Stimulated activated CD4-positive, alpha-beta T cell treated with anti-CD3 and anti-CD28 coated beads, Interleukin-2, amount 100 ng/mL, for 48 hours (primary cell): Measurements from ENCODE around the gene PRKG1.
A peak's percentile ranks its signal among the peaks of the same experiment; 100 is the strongest.

Source experiments
- DNase-seq, 2 donors: peaks; one replicate each; pipeline ENCODE4 v3.0.0-alpha.2; 2020

The PRKG1 gene

DNA sequence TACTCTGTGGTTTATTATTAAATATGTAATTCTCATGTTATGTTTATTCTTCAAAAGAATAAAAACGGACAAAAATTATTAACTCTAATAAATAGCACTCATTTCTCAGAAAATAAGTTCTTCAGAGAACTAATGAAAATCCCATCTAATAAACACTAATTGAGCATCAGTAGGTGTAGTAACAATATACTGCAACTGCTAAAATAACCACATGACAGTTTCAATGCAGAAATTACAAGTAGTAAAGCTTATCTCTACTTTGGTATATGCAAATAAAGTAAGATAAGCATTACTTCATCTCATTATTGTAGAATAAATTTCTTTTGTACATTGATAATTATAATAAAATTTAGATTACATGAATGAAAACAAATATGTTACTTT lies 1183.4 kb downstream of the PRKG1 start:
- no peak for DNase-seq

DNA sequence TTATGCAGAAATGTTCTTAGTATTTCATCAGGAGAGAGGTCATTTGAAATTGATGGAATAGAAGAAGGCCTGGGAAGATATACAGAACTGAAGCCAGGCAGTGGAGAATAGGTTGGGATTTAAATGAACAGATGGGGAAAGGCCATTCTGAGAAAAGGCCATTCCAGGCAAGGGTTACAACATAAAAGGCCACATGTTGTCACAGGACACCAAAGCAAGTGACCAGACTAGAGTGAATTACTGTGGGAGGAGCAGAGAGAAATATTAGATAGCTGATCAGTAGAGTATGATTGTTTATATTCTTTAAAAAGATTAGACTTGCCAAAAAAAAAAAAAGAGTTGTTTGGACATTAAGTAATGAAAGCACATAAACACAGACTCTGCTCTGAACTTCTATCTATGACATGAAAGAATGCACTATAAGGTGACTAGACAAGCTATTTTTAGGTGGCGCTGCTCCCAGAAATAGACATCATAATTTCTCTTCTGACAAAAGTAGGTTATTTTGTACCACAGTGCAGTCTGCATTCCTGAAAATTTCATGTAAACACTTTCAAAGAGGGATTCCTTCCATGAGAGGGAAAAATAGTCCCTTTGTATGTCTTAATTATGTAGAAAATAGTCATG lies 1184.6 kb downstream of the PRKG1 start:
- no peak for DNase-seq

DNA sequence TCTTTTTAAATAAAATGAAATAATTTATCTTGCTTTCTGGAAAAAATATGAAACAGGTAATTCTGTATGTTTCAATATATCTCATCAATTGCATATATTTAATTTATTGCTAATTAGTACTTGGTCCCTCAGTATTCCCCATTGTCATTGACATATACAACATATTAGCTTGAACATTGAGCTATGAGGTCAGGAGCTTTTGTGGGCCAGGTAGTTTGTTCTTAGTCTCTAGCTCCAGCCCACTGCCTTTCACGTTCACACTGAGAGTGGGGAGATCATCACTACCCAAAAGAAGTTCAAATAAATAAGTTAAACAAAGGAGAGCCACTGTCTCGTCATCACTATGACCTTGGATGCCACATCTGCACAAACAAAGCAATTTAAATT lies 1185.1 kb downstream of the PRKG1 start:
- DNase-seq, result no peak

DNA sequence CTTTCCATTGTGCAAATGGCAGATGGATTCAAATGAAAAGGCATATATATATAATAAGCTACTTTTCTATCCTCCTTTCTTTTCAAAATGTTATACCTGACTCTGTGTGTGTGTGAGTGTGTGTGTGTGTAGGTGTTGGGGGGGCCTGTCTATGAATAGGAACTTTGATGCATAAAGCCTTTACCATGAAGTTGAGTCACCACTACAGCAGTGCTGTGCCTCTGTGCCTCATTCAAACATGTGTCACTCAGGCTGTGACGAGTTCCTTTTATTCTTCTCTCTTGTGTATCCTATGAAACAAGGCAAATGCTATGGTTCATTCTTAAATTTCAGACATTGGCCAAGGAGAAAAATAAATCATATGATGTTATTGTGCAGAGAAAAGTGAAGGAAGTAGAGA lies 1187.1 kb downstream of the PRKG1 start:
- no peak for DNase-seq

DNA sequence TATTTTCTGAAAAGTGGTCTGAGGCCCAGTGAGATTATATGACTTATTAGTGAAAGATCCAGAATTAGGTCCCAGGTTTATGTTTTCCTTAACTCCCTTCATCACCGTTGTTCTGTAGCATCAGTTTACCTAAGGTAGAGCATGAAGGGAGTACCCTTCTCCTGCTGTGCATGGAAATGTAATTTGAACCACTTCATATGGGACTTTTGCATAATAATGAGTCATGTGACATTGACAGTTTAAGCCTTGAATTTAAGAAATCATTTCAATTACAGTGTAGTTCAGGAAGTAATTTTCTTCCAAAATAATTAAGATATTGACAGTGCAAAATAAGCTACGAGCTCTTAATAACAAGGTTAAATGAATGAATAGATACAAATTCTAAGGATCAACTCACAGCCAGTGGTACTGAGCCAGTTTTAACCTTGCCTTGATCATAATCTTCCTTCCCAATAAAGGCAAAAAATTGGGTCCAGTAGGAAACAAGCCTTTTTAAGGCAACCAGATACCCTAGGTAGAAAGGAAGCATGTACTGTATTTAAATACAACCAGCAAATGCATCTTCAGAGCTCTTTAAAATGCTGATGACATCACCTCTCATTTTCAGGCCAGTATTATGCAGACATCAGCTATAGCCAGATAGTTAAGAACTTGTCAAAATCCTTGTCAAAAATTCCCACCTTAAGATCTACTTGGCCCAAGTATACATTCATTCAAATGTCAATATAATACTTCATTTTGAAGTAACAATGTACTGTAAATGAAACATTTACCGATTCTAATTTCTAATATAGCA lies 1191.0 kb downstream of the PRKG1 start:
- no peak for DNase-seq

DNA sequence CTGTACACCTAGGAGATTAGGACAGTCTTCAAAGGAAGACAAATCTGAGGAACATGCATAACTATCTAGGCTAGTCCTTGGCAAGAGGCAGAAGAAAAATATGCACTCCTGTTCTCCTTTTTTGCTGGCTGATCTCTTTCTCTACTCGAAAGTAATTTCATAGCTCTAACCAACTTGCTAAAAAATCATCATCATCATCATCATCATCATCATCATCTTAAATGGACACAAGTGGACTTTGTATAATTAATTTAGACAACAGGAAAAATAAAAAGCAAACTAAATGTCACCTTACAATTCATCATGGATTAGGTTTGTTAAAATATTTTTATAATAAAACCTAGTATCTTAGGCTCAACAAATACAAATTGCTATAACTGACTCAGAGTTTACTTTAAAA lies 1192.6 kb downstream of the PRKG1 start:
- no peak for DNase-seq

DNA sequence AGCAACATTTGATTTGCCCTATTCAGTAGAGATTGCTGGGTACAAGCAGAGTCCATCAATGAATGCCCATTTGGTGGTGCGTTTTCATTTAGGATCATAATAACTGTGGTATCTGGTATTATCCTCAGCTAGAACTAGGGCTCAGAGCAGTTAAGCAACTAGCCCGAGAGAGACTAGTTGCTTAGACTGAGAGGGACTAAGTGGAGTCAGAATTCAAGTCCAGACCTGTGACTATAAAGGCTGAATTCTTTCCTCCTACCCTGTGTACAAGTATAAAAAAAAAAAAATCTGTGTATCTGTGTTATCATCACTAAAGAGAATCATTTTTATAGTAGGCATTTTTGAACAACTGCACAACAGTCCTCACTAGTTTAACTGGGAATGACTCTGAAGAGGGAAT lies 1194.5 kb downstream of the PRKG1 start:
- no peak for DNase-seq

DNA sequence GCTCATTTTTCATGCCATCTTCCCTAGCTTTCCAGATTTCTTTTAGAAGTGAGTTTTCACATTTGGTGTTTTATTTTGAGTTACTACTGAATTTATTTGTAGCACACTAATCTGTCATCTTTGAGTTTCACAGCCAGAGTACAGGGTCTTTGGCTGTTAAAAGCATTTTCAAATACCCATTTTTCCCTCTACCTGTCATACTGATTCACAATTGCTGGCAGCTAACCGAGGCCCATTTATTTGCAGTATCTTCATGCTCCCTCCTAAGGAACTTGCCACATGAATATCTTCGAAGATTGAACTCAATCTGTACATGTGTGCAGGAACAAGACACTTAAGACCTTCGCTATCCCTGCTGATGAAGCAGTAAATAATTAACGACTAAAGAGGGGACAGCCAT lies 1194.9 kb downstream of the PRKG1 start:
- DNase-seq, result no peak

DNA sequence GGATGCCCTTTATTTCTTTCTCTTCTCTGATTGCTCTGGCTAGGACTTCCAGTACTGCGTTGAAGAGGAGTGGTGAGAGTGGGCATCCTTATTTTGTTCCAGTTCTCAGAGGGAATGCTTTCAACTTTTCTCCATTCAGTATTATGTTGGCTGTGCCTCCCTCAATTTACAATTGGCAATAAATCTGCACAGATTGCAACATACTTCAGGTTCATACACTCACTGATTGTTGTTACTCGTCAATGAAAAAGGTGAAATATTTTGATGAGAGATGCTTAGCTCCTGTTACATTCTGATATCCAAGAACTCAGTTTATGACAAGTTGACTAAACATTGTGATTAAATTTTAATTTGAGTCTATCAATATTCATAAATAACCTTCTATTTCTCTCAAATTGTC lies 1201.9 kb downstream of the PRKG1 start:
- DNase-seq, result no peak

DNA sequence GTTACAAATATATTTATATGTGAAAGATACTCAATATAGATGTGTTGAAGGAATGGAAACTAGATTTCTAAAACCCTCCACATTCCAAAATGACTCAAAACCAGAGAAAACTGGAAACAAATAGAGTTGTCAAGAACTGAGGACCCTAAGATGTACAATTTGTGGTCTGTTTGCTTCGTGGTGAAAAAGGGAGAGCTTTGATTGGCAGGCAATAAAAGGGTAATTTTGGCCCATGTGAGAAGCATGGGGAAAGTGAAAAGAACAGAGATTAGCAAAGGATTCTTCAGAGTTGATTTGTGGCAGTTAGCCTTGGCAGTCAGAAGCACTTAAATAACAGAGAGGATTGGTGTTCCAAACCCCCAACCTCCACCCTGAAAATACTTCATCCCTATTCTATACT lies 1202.7 kb downstream of the PRKG1 start:
- DNase-seq, result no peak

DNA sequence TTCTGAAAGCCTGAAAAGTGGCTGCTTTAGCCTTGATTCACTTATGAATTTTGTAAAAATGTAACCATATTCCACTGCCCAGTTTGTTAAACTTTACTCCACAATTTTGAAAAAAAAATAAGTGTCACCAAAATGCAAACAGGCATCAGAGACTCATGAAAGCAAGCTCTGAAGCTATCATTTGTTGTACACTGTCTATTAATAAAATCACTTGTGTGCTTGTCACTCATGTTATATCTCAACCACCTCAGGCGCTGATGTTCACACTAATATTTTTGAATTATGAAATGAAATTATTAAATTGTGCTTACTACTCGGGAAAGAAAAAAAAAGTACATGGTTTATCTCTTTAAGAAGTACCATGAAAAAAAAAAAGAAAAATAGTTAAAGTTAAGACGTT lies 1205.3 kb downstream of the PRKG1 start:
- no peak for DNase-seq

DNA sequence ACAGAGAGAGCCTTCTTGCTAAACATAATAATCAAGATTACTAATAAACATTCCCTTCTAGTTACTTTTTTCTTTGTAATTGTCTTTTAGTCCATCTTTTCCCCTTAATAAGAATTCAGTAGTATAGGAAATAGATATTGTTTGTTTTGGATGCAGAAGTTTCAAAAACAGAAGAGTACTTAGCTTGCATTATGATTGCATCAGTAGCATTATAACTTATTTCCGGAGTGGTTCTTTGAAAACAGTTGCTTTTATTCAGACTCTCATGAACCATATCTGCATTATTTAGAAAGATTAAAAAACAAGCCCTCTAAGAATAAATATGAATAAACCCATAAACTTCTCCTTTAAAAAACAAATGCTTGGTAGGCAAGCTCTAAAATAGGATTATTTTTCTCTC lies 1205.8 kb downstream of the PRKG1 start:
- no peak for DNase-seq

DNA sequence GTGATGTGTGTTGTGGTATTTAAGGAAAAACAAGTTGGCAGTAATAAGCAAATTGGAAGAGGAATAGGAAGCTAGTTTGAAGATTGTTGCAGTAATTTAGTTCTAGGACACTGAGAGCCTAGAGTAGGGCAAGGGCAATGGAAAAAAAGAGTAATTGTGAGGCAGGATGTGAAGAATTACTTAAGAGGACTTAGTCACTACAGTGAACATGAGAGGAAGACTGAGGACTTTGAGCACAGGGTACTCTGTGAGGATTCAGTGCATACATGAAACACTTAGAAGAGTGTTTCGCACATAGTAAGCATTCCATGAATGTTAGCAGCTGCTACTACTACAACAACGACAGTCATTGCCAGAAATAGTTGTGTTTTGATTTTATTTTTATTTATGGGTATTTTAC lies 1208.9 kb downstream of the PRKG1 start:
- no peak for DNase-seq

DNA sequence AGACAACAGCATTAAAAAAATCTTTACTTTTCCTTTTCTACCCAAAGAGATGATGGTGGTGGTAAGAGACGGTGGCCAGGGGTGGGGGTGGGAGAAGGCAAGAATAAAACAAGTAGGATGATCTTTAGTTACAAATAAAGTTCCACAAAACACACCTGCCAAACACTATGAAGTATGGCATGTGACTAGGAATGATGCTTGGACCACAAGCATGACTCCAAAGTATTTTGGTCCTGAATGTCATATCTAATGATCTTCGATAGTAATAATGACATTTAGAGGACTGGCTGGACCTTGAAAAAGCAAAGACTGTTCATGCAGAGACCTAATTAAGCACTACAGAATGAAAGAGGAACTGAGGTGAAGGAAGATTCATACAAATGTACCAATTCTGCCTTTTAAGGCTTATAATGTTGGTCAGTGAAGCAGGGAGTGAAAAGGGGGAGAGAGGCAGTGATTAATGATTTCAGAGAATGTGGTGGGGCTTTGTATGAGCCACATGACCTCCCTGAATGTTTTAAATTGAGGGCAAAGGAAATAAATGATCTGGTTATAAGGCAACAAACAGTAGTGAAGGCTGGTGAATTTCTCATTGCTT lies 1210.2 kb downstream of the PRKG1 start:
- DNase-seq, result no peak

DNA sequence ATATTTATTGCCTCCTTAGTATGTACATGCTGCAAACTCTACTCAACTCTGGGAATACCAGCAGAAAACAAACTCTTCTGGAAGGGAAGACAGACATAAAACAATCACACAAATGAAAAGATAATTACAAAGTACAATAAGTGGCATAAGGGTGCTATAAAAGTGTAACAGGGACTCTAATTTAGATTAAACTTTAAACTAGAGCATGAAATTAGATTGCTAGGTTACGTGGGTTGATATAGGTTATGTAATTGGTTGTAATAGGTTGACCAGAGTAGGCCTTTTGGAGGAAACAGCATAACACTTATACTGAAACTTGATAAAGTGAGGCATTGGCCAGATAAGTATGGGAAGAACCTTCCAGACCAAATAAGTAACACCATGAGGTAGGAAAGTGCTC lies 1213.6 kb downstream of the PRKG1 start:
- no peak for DNase-seq

DNA sequence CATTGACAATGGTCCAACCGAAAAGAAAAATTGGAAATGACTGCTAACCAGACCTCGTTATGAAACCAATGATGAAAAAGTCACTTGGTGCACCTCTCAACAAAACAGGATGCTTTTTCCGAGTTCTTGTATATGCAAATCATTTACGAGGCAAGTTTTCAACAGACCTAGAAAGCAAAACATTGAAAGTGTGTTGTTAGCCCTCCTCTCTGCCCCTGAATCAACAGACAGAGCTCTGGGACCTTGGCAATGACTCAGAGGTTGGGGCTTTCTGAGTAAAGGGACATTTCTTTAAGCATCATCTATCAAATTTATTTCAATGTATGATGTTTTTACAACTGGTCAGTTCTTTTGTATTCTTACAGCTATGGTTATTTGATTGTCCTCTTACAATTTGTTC lies 1223.5 kb downstream of the PRKG1 start:
- no peak for DNase-seq

DNA sequence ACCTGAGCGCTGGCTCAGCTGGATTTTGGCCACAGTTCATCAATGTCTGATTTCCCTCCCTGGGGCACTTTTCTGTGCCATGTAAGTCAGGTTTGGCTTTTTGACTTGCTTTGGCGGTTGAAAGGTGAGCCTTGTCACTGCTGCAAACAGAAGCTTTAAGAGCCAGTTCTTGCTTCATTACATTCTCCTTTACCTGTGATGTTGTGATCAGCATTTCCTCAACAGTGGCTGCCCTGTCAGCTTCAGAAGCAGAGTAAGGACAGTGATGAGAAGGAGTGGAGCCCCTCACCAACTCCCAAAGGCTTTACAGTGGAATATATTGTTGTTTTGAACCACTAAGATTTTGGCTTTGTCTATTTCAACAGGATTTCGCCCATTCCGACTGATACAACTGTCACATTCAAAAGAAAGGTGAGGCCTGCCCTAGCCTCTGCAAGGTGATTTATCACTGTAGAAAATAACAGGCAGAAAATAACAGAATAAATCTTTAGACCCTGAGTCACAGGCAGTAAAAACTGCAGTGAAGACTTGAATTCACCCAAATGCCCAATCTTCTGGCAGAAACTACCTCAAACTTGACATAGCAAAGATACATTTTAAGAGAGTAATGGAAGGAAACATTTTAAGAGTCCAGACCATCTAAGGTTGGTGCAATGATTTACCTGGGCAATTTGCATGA lies 1226.5 kb downstream of the PRKG1 start:
- no peak for DNase-seq

DNA sequence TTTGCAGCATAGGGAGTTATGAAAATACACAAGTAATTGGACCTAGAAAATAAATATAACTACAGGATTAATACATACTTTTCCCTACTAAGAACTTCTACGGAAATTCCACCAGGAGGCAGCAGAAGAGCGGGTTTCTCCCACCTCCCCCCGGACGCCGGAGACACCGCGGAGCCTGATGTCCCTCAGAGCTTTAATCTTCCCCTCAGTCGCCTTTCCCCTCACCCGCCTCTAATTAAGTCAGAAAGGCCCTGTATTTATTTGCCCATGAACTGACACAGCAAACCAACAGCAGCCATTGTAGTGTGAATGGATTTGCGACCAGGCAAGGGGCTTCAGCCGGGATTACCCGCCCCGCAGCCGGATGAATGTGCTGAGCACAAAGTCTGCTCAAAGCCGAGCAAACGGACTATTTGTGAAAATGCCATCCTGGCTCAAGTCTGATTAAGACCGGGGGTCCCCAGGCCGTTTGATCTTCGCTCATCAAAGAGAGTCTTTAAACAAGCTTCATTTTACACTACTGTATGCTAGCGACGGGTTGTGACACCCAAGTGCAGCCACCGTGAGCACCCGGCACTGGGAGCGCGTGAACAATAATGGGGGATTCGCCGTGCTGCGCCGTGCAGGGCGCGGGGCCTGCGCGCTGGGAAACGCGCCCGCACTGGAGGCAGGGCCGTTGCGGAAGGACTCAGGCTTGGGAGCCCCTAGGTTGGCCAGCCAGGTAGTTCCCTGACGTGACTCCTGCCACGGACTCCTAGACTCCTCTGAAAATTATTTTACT lies 1234.2 kb downstream of the PRKG1 start:
- DNase-seq, result no peak

DNA sequence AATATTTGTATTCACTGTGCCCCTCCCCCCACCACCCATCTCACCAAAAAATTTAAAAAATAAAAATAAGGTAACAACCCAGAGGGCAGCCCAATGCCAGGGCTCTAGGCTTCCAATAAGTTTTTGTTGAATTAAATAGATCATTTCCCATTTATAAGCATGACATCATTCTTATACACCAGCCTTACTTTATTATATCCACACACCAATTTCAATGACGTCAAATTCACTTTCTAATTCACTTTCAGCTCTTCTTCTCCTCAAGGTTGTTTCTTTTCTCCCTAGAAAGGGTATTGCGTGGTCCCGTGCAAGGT lies 1238.6 kb downstream of the PRKG1 start:
- DNase-seq, result no peak

DNA sequence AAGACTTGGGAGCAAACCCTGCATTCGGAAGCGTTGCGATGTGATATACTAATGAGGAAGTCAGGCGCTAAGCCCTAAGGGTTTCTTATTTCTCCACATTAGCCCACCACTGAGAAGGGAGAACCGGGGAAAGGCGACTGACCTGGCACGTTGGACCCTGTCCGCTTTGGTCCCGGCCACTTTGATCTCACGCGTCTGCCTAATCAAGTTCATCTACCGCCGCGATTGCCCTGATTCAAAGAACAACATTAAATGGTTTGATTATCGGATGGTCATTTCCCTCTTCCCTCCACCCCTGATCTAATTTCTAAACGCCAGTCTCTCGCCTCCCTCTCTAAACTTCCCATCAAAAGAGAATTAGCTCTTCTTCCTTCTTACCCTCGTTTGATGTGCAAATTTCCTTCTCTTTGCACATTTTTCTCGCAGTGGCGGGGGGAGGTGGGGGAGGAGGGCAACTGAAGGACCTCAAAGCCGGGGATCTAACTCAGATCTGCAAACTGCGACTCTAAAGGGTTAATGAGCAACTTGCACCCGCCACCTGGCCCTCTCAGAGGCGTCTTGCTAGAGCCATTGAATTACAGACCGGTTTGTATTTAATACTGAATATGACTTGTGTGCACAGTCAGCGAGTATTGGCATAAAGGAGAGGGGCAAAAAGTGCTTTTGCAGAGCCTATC lies 1239.1 kb downstream of the PRKG1 start:
- DNase-seq, result no peak

DNA sequence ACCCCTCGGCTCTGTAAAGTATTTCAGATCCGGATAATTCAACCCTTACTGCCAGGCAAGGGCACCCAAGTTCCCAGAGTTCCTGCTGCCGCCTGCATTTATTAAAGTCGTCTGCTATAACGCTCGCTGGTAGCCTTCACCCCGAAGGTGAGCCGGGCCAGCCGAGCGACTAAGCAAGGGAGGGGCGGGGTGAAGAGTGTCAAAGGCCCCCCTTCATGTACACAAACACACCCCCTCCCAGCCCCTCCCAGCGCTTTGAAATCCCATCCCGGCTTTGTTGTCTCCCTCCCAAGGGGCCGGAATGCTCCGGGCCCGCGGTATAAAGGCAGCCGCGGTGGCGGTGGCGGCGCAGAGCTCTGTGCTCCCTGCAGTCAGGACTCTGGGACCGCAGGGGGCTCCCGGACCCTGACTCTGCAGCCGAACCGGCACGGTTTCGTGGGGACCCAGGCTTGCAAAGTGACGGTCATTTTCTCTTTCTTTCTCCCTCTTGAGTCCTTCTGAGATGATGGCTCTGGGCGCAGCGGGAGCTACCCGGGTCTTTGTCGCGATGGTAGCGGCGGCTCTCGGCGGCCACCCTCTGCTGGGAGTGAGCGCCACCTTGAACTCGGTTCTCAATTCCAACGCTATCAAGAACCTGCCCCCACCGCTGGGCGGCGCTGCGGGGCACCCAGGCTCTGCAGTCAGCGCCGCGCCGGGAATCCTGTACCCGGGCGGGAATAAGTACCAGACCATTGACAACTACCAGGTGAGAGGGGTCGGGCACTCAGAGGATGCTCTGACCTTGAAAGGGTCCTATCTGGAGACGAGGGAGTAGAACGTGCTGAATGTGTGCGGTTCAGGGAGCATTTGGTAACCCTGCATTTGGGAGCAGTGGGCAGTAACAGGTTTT lies 1239.9 kb downstream of the PRKG1 start, which contains the start of gene DKK1:
Gene DKK1, plus strand, starts transcription at position 349 of the 889 bp plus-strand sequence. Its CDS starts 154 bp downstream, at position 503.
- peak; percentile 16 to 28 for DNase-seq
